GM18868 (cell line): ENCODE measurements around the gene PRAMEF14.
"Not testable (repeated sequence)": the region's sequence is repeated elsewhere in the genome, so short reads cannot be mapped to it uniquely, and the experiment has no call there.

Source experiments
- ATAC-seq: cut with Tn5 transposase; IDR thresholded peaks from one replicate; pipeline ENCODE4 v1.9.1; 2021; ENCODE audit warnings: mild to moderate bottlenecking, moderate library complexity; ENCODE audit not compliant: unreplicated experiment

PRAMEF14 gene, protein sequence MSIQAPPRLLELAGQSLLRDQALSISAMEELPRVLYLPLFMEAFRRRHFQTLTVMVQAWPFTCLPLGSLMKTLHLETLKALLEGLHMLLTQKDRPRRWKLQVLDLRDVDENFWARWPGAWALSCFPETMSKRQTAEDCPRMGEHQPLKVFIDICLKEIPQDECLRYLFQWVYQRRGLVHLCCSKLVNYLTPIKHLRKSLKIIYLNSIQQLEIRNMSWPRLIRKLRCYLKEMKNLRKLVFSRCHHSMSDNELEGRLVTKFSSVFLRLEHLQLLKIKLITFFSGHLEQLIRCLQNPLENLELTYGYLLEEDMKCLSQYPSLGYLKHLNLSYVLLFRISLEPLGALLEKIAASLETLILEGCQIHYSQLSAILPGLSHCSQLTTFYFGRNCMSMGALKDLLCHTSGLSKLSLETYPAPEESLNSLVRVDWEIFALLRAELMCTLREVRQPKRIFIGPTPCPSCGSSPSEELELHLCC

DNA sequence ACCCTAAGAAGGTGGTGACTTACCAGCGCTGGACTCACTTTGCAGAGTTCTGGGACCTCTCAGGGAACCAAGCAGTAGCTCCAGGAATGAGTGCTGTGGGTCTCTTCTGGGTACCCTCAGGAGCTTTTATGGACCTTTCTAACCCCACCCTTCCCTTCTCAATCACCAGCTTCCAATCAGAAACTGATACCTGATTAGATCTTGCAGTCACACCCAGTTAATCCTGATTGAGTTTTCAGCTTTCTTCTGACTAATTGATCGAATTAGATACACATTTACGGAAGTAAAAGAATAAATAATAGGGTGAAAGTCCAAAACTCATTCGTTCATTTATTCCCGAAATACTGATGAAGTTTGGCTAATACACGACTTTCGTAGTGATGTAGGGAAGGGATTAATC lies at the start of gene PRAMEF14:
PRAMEF14 (minus strand) TSS at position 101 of the 400 bp plus-strand sequence. CDS start 1,820 bp downstream, outside the sequence.
- ATAC-seq: not testable (repeated sequence)

DNA sequence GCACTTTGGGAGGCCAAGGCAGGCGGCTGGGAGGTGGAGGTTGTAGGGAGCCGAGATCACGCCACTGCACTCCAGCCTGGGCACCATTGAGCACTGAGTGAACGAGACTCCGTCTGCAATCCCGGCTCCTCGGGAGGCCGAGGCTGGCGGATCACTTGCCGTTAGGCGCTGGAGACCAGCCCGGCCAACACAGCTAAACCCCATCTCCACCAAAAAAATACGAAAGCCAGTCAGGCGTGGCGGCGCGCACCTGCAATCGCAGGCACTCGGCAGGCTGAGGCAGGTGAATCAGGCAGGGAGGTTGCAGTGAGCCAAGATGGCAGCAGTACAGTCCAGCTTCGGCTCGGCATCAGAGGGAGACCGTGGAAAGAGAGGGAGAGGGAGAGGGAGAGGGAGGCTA lies 48.4 kb upstream of the PRAMEF14 start:
- ATAC-seq: not testable (repeated sequence)

DNA sequence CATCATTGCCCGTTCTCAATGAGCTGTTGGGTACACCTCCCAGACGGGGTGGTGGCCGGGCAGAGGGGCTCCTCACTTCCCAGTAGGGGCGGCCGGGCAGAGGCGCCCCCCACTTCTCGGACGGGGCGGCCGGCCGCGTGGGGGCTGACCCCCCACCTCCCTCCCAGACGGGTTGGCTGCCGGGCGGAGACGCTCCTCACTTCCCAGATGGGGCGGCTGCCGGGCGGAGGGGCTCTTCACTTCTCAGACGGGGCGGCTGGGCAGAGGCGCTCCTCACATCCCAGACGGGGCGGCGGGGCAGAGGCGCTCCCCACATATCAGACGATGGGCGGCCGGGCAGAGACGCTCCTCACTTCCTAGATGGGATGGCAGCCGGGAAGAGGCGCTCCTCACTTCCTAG lies 47.8 kb upstream of the PRAMEF14 start:
- not testable (repeated sequence) for ATAC-seq

DNA sequence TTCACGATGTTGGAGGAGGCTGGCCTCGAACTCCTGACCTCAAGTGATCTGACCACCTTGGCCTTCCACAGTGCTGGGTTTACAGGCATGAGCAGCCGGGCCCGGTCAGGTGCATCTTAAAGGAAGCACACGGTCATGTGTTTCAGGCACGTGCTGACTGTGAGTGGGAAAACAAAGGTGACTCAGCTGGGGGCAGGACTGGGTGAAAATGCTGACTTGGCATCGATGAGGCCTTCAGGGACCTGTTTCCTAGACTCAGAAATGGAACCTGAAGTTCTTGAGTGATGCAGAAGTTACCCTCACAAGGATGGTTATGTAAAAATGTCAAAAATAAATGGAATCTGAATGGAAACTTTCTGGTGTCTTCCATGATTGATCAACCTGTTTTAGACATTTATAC lies 46.1 kb upstream of the PRAMEF14 start:
- not testable (repeated sequence) for ATAC-seq

DNA sequence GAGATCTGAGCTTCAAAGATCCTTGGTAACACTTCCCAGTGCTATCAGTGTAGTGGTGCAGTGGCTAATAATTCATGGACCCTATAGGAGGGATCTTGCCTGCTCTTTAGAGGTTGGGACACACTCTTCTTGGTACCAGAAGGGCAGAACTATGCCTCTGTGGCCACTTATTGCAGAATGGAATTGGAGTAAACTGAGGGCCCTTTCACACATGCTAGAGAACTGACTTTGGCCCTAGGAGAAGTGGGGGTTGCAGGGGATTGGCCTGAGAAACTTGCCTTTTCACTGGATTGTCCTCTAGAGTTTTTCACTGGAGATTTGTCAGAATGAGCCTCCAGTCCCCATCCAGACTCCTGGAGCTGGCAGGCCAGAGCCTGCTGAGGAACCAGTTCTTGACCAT lies 42.4 kb upstream of the PRAMEF14 start, which contains the start of gene PRAMEF17:
PRAMEF17 (plus strand) TSS at position 301 of the 400 bp plus-strand sequence; CDS start at position 327, 26 bp downstream.
- not testable (repeated sequence) for ATAC-seq

DNA sequence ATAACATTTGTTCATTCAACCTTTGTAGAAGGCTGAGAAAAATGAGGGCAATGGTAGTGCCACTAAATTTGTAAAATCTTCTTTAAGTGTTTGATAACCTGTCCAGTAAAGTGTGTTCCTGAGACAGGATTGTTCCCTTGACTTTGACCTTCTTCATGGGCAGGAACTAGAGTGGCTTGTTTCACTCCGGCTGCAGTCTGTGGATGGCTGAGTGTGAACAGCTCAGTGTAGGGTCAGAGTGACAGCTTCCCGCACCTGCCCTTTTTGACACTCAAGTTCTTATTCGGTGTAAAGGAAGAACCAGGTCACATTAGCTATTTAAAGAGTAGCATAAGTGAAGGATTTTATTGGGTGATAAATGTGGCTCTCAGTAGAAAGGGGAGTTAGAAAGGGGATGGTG lies 33.4 kb upstream of the PRAMEF14 start:
- ATAC-seq: not testable (repeated sequence)

DNA sequence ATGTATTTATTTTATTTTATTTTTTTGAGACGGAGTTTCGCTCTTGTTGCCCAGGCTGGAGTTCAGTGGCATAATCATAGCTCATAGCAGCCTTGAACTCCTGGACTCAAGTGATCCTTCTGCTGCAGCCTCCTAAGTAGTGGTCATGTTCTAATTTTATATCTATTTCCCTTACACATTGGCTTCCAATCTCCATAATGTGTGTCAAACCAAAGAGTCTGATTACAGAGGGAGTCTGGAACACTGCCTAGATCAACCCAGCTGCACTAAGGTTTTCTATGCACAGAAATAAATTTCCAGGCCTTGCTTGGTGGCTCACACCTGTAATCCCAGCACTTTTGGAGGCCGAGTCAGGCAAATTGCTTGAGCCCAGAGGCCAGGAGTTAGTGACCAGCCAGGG lies 32.0 kb upstream of the PRAMEF14 start:
- ATAC-seq: not testable (repeated sequence)

DNA sequence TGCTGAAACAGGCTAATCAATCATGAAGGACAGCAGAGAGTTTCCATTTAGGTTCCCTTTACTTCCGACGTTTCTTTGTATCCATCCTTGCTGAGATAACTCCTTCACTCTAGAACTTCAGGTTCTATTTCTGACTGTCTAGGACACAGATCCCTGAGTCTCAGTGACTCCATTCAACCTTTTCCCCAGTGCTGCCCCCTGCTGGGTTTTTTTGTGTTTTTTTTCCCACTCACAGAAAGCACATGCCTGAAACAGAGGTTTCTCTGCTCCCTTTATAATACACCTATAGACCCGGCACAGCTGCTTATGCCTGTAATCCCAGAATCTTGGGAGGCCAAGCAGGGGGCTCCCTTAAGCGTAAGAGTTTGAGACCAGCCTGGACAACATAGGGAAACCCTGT lies 21.6 kb upstream of the PRAMEF14 start:
- not testable (repeated sequence) for ATAC-seq

DNA sequence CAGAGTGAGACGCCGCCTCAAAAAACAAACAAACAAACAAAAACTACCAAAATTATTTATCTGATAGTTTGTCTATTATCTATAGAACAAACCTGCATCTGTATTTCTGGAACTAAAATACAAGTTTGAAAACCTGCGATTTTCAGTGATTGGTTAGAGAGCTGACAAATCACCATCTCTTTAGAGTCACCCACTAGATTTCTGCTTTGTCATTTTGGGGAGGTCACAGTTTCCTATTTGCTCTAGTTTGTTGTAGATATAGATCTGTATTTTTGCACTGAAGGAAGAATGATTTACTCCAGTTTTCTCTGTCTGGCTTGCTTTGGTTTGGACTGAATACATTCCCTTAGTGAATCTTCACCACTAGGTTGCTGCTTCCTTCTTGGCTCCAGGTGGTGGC lies 19.6 kb upstream of the PRAMEF14 start:
- ATAC-seq: not testable (repeated sequence)

DNA sequence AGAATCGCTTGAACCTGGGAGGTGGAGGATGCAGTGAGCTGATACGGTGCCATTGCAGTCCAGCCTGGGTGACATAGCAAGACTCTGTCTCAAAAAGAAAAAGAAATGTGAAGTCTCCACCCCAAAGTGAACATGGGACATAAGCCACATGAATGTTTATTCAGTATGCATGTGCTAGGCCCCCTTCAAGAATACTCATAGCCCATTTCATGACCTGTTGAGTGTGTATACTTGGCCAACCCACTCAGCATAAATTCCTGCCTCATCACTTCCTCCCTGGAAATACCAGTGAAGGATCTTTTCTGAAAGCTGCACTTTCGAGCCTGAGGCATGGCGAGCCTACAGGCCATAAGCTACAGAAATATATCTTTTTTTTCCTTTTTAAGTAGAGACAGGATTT lies 18.0 kb upstream of the PRAMEF14 start:
- ATAC-seq: not testable (repeated sequence)

DNA sequence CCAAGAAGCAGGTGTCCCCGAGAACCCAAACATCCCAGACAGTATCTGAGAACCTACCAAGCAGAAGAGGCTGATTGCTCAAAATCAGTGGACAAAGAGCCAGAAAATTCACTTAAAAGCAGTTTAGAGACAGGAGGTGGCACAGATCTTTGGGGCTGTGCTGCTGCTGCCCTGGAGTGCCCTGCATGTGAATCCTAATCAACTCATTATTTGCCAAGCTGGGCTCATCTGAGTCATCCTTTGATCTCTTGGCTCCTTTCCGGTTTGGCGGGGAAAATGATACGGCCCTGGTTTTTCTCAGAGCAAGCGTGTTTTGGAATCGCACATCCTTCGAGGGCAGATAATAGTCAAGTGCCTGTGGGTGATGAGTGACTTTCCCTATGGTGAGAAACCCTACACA lies 15.4 kb upstream of the PRAMEF14 start:
- not testable (repeated sequence) for ATAC-seq

DNA sequence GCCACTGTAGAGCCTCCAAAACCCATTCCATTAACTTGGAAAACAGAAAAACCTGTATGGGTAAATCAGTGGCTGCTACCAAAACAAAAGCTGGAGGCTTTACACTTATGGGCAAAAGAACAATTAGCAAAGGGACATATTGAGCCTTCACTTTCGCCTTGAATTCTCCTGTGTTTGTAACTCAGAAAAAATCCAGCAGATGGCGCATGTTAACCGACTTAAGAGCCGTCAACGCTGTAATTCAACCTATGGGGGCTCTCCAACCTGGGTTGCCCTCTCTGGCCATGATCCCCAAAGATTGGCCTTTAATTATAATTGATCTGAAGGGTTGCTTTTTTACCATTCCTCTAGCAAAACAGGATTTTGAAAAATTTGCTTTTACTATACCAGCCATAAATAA lies 9.8 kb upstream of the PRAMEF14 start:
- not testable (repeated sequence) for ATAC-seq

DNA sequence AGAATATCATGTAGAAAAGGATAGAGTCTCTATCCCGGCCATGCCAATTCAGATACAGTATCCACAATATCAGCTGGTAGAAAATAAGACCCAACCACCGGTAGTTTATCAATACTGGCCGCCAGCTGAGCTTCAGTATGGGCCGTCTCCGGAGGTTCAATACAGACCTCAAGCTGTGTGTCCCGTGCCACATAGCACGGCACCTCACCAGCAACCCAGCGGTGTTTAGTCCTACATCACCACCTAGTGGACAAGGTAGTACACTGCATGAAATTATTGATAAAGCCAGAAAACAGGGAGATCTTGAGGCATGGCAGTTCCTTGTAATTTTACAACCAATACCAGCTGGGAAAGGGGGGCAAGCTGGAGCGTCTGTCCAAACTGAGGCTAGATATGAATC lies 7.5 kb upstream of the PRAMEF14 start:
- ATAC-seq: not testable (repeated sequence)

DNA sequence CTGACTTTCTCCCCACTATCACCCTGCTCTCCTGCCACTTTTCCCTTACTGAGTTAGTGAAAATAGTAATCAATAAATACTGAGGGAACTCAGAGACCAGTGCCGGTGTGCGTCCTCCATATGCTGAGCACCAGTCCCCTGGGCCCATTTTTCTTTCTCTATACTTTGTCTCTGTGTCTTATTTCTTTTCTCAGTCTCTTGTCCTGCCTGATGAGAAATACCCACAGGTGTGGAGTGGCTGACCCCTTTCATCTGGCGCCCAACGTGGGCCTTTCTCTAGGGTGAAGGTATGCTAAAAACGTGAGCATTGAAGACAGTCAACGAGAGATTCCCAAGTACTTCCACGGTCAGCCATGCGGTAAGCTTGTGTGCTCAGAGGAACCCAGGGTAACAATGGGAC lies 6.5 kb upstream of the PRAMEF14 start:
- not testable (repeated sequence) for ATAC-seq

DNA sequence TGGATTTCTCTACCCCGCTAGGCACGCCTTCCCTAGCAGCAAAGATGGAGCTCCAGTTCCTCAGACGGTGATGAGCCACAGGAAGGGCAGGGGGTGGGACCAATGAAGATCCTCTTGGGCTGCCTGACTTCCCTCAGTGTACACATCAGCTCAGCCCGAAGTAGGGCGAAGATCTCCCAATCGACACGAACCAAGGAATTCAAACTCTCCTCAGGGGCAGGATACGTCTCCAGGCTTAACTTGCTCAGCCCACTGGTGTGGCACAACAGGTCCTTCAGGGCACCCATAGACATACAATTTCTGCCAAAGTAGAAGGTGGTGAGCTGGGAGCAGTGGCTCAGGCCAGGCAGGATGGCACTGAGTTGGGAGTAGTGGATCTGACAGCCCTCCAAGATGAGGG lies 4.4 kb downstream of the PRAMEF14 start:
- ATAC-seq: not testable (repeated sequence)

DNA sequence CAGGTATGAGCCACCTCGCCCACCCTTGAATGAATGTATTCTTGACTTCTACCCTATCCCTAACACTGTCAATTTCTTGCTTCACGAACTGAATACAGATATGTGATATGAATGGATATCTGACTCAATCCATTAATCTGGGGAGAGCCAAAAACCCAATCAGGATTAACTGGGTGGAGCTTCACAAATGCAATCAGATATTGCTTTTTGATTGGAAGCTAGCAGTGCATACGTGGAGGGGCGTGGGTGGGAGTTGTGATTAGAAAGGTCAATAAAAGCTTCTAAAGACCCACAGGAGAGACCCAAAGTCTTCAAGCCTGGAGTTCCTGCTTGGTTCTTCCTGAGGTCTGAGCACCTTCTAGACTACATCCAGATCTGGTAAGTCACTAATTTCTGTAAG lies 31.7 kb downstream of the PRAMEF14 start, which contains the start of gene PRAMEF15:
PRAMEF15 (plus strand) TSS at position 301 of the 400 bp plus-strand sequence. CDS start 2,827 bp downstream, outside the sequence.
- not testable (repeated sequence) for ATAC-seq

DNA sequence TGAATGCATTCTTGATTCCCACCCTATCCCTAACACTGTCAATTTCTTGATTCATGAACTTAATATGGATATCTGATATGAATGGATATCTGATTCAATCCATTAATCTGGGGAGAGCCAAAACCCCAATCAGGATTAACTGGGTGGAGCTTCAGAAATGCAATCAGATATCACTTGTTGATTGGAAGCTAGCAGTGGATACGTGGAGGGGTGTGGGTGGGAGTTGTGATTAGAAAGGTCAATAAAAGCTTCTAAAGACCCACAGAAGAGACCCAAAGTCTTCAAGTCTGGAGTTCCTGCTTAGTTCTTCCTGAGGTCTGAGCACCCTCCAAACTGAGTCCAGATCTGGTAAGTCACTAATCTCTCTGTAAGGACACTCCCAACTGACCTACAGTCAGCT lies 43.7 kb downstream of the PRAMEF14 start, which contains the start of gene PRAMEF33:
PRAMEF33 (plus strand) TSS at position 301 of the 400 bp plus-strand sequence. CDS start 2,416 bp downstream, outside the sequence.
- ATAC-seq: not testable (repeated sequence)

DNA sequence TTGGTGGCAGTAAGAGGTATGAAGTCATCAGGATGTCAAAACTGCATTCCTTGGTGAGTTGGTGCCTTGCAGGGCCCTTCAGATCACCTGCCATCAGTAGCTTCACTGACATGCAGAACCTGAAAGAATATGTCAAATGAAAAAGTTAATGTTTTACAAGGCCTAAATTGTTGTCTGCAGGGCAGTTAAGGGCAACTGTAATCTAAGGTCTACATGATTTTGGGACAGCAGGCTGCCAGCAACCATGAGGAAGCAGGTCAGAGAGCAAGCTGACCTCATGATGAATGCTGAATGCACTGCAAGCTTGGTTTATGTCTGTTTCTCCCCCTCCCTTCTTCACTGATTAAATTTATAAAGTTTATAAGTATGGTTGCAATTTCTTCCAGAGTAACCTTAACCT lies 44.7 kb downstream of the PRAMEF14 start:
- ATAC-seq: not testable (repeated sequence)

DNA sequence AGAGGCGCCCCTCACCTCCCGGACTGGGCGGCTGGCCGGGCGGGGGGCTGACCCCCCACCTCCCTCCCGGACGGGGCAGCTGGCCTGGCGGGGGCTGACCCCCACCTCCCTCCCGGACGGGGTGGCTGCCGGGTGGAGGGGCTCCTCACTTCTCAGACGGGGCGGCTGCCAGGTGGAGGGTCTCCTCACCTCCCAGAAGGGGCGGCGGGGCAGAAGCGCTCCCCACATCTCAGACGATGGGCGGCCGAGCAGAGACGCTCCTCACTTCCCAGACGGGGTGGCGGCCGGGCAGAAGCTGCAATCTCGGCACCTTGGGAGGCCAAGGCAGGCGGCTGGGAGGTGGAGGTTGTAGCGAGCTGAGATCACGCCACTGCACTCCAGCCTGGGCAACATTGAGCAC lies 48.2 kb downstream of the PRAMEF14 start:
- ATAC-seq: not testable (repeated sequence)

DNA sequence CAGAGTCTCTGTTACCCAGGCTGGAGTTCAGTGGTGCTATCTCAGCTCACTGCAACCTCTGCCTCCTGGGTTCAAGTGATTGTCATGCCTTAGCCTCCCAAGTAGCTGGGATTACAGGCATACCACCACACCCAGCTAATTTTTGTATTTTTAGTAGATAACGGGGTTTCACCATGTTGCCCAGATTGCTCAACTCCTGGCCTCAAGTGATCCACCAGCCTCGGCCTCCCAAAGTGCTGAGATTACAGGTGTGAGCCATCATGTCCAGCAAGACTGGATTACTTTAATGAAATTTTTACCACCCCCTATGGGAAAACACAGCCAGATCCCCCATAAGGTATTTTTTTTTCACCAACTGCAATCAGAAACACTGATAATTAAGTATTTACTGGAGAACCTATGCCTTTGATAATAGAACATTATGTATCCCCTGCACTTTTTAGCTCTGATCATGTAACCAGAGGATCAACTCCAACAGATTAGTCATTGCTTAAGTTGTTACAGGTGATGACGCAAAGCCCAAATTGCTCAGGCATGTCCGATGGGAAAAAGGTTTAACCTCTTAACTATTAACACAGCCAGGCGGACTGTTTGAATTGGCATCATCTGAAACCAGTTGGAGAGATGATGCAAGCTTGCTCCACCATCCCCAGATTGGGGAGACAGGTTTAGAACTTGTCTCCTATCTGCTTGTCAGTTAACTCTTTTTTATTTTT lies 49.6 kb downstream of the PRAMEF14 start:
- ATAC-seq: not testable (repeated sequence)
